Uterus (tissue), 4 donors: ENCODE measurements around the gene ADD3. TPM values are rescaled to one million over a fixed set of nuclear protein-coding genes. Genes with fewer than 3 reads are reported as not detected.

Experiments used
- DNase-seq, 2 donors: peaks; one replicate each; pipeline ENCODE4 v3.0.0-alpha.2; 2019 to 2020
- H3K27ac ChIP-seq, 2 donors: fragments of 200-600 bp; sonication (generic); 1 replicate in 1 of 2; 2 replicates in 1 of 2; pipeline ENCODE4 v1.5.1; 2016 to 2018
- H3K27me3 ChIP-seq, 2 donors: fragments of 200-600 bp; sonication (generic); one replicate each; pipeline ENCODE4 v1.5.1; 2018 to 2019; ENCODE audit warnings: control low read depth in 1 of 2
- H3K36me3 ChIP-seq, 2 donors: fragments of 200-600 bp; sonication (generic); one replicate each; pipeline ENCODE4 v1.5.1; 2019; ENCODE audit warnings: control low read depth in 1 of 2
- H3K4me1 ChIP-seq, 2 donors: fragments of 200-600 bp; sonication (generic); one replicate each; pipeline ENCODE4 v1.5.1; 2018 to 2019; ENCODE audit warnings: control low read depth in 1 of 2
- H3K4me3 ChIP-seq, 2 donors: fragments of 200-600 bp; sonication (generic); 1 replicate in 1 of 2; 2 replicates in 1 of 2; pipeline ENCODE4 v1.5.1; 2018 to 2019; ENCODE audit warnings: mild to moderate bottlenecking in 1 of 2
- H3K9me3 ChIP-seq, 2 donors: fragments of 200-600 bp; sonication (generic); one replicate each; pipeline ENCODE4 v1.5.1; 2019; ENCODE audit warnings: control low read depth in 1 of 2
- POLR2A ChIP-seq, 2 donors: fragments of 450-650 bp; IDR thresholded peaks; one replicate each; pipeline ENCODE4 v1.6.1; 2016; ENCODE audit warnings: antibody characterized with exemption in 2 of 2, mild to moderate bottlenecking in 1 of 2, moderate library complexity in 1 of 2
- intact Hi-C: fragments of 100-400 bp; cut with DNase I; formaldehyde crosslinking; loops from one replicate; pipeline ENCODE4 v1.15.1; 2023; ENCODE audit warnings: low total_unique reads
- total RNA-seq, 4 donors: library from RNA; depleted of rRNA in 3 of 4; stranded (reverse); fragments of >200 nt in 3 of 4; gene quantifications; one replicate each; pipeline versions ENCODE4 v1.1.0 to v1.2.4, GENCODE V29; 2014 to 2023
- TF ChIP-seq, protein P1 (sequence below), 4 experiments: fragments of 200-600 bp in 2 of 4; fragments of 450-650 bp in 2 of 4; sonication (generic) in 2 of 4; IDR thresholded peaks; one replicate each; pipeline ENCODE4 v1.5.1; 2016 to 2019; ENCODE audit warnings: antibody characterized with exemption in 4 of 4, mild to moderate bottlenecking in 2 of 4, moderate library complexity in 1 of 4
- donor health status: DM: yes; HTN: yes; CAD: no.

ADD3 gene
- total RNA-seq, 4 donors from 2014 or later: 55.0 to 935 (median 92.6) TPM

DNA sequence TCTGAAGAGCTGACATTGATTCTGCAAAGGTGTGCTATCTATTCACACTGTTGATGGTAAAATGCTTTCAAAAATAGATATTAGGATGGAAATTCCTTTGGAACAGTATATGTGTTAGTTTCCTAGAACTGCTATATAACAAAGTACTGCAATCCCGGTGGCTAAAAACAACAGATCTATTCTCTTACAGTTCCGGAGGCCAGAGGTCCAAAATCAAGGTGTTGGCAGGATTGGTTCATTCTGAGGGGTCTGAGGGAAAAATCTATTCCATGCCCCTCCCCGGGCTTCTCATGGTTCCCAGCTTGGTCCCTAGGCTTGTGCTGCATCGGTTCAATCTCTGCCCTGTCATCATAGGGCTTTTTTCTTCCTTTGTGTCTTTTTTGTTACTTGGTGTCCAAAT is 79.9 kb downstream of the ADD3 start:
- intact Hi-C loops: no loop called here
- Histone ChIP-seq H3K4me1 (no peaks in the 10 kb centered on the region), H3K4me3 (no peak overlapping the region), H3K27ac (no peak overlapping the region), H3K36me3 (no peaks in the 10 kb centered on the region), H3K9me3 (no peaks in the 10 kb centered on the region), H3K27me3 (no peaks in the 10 kb centered on the region)
- DNase-seq: no peak
- TF ChIP-seq, protein P1, sequence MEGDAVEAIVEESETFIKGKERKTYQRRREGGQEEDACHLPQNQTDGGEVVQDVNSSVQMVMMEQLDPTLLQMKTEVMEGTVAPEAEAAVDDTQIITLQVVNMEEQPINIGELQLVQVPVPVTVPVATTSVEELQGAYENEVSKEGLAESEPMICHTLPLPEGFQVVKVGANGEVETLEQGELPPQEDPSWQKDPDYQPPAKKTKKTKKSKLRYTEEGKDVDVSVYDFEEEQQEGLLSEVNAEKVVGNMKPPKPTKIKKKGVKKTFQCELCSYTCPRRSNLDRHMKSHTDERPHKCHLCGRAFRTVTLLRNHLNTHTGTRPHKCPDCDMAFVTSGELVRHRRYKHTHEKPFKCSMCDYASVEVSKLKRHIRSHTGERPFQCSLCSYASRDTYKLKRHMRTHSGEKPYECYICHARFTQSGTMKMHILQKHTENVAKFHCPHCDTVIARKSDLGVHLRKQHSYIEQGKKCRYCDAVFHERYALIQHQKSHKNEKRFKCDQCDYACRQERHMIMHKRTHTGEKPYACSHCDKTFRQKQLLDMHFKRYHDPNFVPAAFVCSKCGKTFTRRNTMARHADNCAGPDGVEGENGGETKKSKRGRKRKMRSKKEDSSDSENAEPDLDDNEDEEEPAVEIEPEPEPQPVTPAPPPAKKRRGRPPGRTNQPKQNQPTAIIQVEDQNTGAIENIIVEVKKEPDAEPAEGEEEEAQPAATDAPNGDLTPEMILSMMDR (IDR thresholded peaks at IDR 0.05): no peak
- no peak for TF ChIP-seq POLR2A (IDR thresholded peaks at IDR 0.05)

- H3K4me3 ChIP-seq: no peak overlapping the region
- H3K4me1 ChIP-seq: no peaks in the 10 kb centered on the region
- H3K27me3 ChIP-seq: no peaks in the 10 kb centered on the region
- H3K9me3 ChIP-seq: no peaks in the 10 kb centered on the region
- H3K27ac ChIP-seq: no peak overlapping the region
- TF ChIP-seq, protein P1 (IDR thresholded peaks at IDR 0.05): no peak
- TF ChIP-seq POLR2A (IDR thresholded peaks at IDR 0.05): no peak
- no peaks in the 10 kb centered on the region for H3K36me3 ChIP-seq
- intact Hi-C loops: no loop called here
- DNase-seq: no peak
Measured at GRCh38 chr10:110088367-110089104, 80.8 kb downstream of the ADD3 start.

DNA sequence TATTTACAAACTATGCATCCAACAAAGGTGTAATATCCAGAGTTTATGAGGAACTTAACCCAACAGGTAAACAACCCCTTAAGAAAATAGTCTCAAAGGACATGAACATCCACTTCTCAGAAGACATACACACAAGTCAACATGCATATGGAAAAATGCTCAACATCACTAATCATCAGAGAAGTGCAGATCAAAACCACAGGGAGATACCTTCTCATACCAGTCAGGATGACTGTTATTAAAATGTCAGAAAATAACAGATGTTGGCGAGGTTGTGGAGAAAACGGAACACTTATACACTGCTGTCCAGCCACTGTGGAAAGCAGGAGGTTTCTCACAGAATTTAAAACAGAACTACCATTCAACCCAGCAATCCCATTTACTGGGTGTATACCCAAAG is 84.0 kb downstream of the ADD3 start:
- DNase-seq: no peak
- H3K27ac ChIP-seq: no peak overlapping the region
- intact Hi-C loops: no loop called here
- H3K36me3 ChIP-seq: no peaks in the 10 kb centered on the region
- TF ChIP-seq, protein P1 (IDR thresholded peaks at IDR 0.05): no peak
- no peak for TF ChIP-seq POLR2A (IDR thresholded peaks at IDR 0.05)
- H3K4me1 ChIP-seq: no peaks in the 10 kb centered on the region
- no peak overlapping the region for H3K4me3 ChIP-seq
- no peaks in the 10 kb centered on the region for H3K27me3 ChIP-seq
- no peaks in the 10 kb centered on the region for H3K9me3 ChIP-seq

DNA sequence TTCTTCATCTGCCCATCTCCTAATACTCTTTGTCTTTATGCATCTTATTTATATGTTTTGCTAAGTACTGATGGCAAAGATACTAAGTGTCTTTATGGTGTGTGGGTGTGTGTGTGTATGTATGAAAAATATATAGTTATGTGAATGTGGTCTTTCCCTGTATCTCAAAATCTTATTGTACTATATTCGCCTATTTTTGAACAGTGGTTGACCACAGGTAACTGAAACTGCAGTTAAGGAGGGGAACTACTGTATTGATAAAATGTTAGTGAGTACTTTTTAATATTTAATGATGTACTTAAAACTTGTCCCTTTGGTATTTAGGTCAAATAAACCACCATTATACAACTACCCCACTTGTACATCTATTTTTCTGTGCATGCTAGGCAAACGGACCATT is 85.9 kb downstream of the ADD3 start:
- no peaks in the 10 kb centered on the region for H3K27me3 ChIP-seq
- DNase-seq: no peak
- H3K27ac ChIP-seq: no peak overlapping the region
- H3K4me3 ChIP-seq: no peak overlapping the region
- H3K4me1 ChIP-seq: no peaks in the 10 kb centered on the region
- intact Hi-C loops: no loop called here
- H3K9me3 ChIP-seq: no peaks in the 10 kb centered on the region
- H3K36me3 ChIP-seq: no peaks in the 10 kb centered on the region
- TF ChIP-seq POLR2A (IDR thresholded peaks at IDR 0.05): no peak
- TF ChIP-seq, protein P1 (IDR thresholded peaks at IDR 0.05): no peak

GRCh38 chr10:110094786-110095185 is 87.0 kb downstream of the ADD3 start:
- H3K4me3 ChIP-seq: no peak overlapping the region
- H3K27ac ChIP-seq: no peak overlapping the region
- no peaks in the 10 kb centered on the region for H3K9me3 ChIP-seq
- DNase-seq: no peak
- intact Hi-C loops: no loop called here
- H3K27me3 ChIP-seq: no peaks in the 10 kb centered on the region
- no peaks in the 10 kb centered on the region for H3K4me1 ChIP-seq
- TF ChIP-seq, protein P1 (IDR thresholded peaks at IDR 0.05): no peak
- TF ChIP-seq POLR2A (IDR thresholded peaks at IDR 0.05): no peak
- no peaks in the 10 kb centered on the region for H3K36me3 ChIP-seq
